ENCODE measurements around the gene SAMD4A.

Gene SAMD4A

DNA sequence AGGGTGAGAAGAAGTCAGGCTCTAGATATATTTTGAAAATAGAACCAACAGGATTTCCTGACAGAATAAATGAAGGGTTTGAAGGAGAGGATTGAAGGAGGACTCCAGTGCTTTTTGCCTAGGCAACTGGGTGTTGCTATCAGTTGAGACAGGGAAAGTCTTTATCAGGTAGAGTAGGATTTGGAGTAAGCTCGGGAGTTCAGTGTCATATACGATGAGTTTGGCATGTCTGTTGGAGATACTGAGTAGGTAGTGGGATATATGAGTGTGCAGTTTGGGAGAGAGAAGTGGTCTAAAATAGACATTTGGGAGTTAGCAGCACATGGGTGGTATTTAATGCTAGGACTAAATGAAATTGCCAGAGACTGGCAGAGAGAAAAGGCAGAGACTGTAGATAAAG is 141.2 kb downstream of the SAMD4A start:
- no peak for DNase-seq

DNA sequence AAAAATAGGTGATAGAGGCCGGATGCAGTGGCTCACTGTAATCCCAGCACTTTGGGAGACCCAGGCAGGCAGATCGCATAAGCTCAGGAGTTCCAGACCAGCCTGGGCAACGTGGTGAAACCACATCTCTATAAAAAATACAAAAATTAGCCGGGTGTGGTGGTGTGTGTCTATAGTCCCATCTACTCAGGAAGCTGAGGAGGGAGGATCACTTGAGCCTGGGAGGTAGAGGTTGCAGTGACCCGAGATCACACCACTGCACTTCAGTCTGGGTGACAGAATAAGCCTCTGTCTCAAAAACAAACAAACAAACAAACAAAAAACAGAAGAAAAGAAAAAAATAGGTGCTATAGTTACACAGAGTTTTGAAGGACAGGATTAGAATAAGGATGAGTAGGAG is 142.1 kb downstream of the SAMD4A start:
- no peak for DNase-seq

DNA sequence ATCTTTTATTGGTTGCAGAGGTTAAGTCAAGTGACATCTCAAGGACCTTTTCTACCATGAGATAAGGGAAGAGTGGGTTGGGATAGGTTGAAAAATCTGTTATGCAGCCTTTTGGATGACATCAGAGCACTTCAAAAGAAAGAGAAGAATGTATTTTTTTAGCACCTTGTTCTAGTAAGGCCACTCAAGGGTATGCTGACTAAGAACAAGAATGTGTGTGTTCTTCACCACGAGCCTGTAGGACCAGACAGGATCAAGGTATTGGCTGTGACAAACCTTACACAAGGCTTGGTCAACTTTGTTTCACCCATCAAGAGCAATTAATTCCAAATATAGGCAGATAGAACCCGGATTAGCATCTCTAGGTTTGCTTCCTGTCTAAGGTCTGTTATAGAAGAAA is 142.5 kb downstream of the SAMD4A start:
- no peak for DNase-seq

DNA sequence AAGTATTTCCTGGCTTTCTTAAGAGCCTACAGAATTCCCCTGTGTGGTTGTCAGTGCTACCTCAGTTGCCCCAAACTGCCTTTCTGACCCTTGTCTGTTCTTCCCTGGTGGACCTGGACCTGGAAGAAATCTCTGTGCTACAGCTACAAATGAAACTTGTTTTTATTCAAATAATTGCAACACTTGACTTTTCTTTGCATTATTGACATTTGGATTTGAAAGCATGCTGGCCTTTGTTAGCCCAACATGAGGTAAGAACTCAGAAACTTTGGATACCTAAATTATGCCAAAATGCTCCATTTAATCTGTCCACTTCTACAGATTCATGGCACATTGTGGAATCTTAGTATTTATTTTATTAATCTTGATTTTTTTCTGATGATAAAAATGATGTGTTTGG is 142.9 kb downstream of the SAMD4A start:
- DNase-seq, result no peak

DNA sequence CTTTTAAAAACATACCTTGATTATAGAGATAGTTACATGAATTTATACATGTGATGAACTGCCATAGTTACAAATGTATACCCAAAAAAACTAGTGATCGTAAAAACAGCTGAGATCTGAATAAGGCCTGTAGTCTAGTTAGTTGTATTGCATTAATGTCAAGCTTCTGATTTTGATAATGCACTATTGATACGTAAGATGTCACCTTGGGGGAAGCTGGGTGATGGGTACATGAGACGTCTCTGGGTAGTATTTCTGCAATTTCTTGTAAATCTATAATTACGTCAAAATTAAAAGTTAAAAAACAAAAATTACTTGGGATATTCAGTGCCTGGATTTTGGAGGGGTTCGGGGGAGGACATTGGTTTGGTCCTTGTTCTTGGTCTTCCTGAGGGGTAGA is 144.4 kb downstream of the SAMD4A start:
- DNase-seq, result no peak

DNA sequence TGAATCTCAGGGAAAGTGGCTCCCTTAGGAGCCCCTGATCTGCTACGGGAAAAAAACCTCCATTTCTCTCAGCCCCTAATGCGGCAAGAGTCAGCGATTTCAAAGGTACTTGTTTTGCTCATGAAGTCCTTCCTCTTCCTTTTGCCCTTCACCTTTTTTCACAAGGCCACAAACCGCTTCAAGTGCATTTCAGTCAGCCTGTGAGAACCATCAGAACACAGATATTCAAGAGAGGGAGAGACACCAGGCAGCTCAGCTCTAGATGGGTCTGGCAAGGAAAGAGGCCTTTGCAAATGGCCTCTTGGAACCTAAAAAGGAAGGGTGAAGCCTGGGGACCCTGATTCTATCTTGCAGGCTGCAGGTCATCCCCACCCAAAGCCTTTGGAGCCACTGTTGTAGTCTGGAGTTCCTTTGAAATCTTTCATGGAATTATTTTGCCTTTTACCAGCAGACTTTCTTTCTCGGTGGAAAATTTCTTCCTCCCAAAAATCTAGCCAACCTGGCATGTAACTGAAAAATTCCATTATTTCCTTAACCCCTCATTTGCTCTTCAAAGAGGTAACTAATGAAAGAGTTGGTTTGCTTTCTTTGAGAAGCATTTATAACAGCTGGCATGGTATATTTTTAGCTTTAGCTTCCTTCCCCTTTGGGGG is 145.0 kb downstream of the SAMD4A start:
- no peak for DNase-seq

DNA sequence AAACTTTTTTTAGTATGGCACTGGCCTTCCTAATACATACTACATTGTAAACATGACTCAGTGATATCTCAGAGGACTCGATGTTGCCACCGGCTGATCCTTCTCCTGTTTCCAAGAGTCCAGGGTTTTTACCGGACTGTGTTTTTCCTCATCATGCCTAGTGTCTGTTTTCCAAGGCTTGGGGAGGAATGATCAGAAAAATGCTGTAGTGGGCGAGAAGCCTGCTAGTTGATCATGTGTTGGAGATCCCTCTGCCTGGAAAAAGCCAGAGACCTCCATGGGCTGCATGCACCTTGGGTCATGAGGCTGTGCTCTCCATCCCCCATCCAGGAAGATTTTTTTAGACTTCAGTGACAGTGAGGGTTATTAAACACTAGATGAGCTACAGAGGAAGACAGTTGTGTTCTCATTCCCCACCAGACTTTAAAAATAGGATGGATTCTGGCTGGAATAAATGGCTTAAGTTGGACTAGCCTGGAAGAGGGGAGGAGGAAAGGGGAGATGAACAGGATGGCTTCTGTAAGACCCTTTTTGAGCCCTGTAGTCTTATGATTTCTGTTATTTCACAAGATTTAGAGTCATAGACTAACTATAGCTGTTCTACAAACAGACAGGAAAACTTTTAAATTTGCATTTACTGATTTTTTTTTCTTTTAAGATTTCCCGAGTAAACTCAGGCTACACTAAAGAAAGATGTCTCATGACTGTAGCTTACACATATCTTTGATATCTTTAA is 145.7 kb downstream of the SAMD4A start:
- DNase-seq, result peak; percentile 47

DNA sequence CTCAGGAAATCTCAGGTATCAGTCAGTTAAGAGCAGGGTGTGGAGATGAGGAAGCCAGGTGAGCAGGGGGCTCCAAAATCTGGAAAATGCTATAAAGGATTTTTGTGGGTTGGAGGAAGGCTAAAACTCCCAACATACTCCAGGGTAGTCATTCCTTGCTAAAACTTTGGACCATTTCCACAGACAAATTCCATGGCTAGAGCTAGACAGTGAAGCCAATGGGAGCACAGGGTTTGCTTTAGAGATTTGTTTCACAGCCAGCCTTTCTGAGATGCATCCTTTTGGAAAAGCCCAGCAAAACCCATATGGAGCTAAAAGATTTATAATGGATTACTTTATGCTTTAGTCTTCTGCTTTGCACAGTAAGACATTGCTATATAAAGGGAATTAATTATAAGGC is 146.5 kb downstream of the SAMD4A start:
- DNase-seq, result no peak

DNA sequence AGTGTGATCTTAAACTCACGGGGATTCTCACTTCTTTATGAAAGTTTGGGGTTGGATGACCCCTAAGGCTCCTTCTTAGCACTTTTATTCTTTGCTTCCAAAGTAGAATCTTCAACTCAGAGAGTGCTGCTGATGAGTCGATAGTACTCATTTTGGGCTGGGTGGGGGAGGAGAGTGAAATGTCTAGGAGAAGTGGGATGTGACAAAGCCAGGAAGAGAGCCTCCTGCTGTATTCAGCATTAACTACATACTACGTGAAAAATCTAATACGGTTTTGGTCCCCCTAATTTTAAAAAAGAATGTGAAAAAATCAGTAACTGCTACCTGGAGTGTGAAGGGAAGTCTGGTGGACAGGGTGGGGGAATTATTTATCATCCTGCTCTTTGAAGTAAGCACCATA is 148.3 kb downstream of the SAMD4A start:
- DNase-seq, result no peak

DNA sequence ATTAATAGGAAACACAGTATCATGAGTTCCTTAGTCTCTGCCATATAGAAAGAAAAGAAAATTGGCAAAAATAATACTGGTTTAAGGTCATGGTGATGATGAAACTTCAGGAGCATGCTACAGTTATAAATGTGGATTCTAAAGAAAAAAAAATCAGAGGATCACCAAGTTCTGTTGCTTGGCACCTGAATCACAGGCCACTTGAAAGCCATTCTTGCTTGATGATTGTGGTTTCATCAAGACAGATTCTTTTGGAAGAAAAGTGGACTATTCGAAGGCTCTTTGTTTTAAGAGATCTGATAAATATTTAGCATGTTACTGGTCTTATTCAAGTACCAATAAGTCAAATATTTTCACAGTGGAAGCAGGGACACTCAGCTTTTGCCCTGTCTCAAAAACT is 148.9 kb downstream of the SAMD4A start:
- no peak for DNase-seq

DNA sequence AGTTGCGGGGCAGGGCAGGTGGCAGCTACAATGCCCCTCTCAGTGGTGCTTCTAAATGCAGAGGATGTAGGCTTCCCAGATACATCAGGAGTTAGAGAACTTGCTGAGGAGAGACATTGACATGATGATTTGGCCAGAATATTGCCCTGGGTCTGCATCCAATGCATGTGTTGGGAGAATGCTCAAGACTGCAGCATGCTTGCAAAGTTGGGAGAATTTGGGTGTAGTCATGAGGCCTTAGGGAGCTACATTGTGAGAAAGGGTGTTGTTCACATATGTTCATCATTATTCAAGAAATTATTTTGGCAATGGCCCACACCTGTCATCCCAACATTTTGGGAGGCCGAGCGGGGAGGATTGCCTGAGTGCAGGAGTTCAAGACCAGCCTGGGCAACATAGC is 149.9 kb downstream of the SAMD4A start:
- DNase-seq, result no peak

DNA sequence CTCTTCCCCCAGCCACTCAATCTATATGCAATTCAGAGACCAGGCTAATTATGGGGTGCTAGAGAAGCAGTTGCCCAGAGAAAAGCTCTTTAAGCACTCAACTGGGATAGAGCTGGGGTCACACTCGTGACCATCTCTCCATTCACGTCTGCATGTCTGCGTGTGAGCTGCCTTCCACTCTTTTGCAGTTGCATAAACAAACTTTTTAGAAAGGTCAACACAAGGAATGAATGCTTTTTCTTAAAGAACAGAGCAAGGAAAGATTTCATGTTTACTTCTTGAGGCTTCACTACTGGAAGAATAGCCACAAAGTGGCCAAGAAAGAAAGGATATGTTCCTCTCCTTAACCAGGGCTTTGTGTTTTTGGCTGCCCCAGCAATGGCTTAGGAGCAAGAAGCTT is 151.1 kb downstream of the SAMD4A start:
- no peak for DNase-seq

DNA sequence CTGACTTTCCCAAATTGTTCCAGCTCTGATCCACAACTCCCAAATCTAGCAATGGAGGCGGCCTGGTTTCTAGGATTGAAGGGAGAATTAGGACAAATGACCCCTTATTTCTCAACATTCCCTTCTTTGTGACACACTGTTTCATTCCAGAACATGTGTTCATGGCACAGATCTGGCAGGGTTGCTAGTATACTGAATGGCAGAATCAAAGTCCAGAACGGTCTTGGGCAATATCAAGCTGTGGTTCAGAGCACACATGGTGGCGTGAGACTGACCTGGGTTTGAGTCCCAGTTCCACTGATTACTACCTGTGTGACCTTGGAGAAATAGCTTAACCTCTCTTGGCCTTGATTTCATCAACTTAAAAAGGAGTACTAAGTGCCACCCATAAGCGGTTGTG is 152.5 kb downstream of the SAMD4A start:
- DNase-seq, result no peak

DNA sequence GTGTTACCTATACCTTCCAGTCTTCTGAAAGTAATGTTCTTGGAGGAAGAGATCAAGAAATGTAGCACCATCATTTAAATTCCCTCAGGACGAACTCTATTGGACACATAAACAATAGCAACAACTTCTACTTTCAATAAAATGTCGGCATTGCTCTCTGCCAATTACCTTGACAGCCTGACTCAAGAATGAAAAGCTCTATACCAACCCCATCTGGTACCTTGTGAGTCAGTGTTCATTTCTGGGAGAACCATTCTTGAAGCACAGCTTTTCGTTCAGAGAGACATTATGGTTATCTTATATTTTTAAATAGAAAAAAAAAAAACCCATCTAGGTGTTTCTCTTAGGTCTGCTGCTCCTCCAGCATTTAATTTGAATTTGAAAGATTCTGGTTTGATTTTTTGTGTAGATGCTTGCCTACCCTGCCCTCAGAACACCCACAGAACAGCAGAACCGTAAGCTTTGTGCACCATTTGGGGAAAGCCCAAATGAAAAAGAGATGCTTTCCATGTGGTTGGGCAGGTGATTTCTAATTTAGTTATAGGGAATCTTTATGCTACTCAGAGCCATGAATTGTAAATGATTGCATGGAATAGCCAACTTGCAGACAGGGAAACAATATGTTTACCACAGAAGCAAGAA is 156.0 kb downstream of the SAMD4A start:
- DNase-seq, result no peak

DNA sequence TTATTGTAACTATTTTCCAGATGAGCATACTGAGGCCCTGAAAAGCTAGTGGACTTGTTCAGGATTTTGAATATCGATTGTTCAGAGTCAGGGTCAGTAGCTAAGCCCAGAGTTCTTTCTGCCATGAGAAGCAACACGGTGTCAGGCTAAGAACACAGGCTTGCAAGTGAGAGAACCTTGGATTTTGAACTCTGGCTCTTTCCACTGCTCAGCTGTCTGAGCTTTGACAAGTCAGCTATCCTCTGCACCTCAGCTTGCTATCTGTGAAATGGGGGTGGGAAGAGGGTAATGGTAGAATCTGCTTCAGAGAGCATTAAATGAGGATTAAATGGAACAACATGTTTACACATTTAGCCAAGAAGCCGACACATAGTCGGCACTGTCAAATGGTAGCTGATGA is 157.2 kb downstream of the SAMD4A start:
- no peak for DNase-seq

DNA sequence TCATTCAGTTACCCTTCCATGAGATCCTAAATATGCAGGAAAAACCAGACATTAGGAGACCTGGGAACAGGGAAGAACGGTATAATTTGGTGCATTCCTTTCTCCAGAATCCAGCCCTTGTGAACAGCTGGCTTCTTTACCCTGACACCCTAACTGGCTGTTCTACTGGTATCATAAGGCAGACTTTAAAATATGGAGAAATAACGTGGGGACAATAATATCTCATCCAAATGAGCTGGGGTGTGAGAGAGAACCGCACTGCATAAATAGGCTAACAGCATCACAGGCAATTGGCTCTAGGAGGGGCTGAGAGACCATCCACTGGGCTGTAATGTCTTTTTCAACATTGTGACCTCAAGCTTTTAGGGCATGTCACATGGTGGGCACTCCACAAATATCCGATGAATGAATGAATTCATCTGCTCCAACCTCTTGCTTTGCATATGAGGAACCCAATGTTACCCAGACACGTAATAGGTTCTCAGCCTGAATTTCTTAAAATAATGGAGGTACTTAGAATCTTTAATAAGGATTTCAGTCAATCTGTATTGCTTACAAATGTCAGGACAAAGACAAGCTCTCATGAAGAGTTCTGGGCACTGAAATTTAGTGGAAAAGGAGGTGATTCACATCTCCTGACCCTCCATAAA is 157.9 kb downstream of the SAMD4A start:
- no peak for DNase-seq

DNA sequence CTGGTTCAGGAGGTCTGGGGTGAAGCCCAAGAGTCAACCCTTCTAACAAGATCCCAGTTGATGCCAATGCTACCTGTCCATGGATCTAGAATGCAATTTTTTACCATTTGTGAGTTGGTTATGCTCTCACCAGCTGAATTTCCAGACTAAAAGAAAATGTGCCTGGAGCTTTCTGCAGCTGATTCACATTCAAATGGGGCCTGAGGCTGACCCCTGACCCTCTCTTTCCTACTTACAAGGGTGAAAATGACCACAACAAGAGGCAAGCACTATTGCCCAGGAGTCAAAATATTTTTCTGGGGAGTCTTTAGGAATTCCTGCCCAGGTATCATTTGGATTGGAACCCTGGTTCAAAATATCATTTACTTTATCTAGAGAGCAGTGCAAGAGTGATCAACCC is 159.1 kb downstream of the SAMD4A start:
- DNase-seq, result no peak

DNA sequence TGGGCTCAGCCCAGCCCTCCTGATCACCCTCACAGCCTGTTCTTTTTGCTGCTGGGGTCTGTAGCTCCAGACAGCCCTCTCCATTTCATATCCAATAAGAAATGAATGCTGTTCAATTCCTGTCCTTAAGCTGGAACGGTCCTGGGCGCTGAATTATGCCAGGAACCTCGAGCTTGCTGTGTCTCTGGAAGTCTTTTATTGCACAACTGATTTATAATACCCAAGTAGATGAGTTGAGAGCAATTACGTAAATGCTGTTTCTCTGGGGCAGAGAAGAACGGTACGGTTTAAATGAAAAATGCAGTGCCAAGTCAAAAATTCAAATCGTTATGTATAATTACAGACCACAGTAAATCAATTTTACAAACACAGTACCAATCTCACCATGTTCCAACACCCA is 161.0 kb downstream of the SAMD4A start:
- no peak for DNase-seq

DNA sequence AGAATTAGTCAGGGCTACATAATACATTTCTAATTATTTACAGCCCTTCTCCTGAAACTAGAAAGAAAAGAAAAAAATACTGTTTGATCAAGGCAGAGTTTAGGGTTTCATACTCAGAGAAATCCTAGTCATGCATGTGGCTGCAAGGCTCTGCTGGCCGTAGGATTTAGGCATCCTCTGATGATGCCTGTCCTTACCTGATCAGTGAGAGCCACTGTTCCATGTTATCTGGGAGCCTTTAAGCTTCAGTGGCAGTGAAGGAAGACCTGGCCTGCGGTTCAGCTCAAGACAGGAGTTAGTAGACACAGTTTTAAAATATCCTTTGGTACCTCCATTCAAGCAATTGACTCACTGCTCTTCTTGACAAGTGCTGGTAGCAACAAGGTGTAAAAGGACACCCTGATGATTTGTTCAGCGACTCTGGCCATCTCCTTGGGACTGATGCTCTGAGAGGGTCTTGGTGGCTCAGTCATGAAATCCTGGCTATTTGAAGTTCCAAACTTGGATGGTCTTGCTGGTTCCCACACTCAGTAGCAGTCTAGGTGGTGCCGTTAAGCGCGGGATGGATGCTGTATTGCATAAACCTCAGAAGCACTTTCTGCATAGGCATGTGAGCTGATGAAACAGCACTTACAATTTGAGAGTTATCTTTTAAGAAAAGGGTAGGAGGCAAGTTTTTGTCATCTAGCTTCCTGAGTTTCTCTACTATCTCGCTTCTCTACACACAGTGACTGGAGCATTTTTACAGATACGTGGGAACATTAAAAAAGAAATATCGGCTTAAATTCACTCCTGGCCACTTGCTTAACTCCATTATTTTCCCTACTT is 162.0 kb downstream of the SAMD4A start:
- DNase-seq, result no peak

DNA sequence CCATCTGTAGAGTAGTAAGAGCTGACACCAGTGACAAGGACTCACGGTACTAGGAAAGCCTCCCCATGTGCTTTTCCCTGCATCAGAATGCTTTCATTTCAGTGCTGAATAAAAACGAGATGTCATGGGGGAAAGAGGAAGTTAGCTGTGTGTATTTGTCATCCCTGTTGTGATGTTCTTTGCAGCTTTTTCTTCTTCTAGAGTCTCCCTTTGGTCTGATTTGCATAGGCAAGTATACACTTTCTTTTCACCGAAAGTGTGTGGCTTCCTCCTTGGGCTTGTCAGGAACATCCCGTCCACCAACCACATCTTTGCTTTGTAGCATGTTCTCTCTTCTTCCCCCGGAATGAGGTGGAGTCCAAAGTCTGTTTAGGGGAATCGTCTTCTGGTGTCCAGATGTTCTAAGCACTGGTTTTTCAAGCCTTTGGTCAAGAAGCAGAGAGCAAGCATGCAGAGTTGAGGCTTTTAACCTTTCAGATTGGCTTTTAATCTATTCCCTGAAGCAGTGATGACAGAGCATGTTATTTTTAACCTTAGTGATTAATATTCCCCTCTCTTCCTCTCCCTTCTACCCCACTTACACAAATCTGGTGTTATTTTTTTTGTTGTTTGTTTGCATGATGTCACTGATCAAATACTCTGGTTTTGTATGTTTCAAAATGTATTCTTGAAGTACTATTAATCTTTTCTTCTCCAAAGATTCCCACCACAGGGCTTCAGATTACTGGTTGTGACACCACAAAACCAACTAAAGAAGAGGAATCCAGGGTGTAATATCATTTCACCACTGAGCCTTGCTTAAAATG is 163.4 kb downstream of the SAMD4A start:
- no peak for DNase-seq

DNA sequence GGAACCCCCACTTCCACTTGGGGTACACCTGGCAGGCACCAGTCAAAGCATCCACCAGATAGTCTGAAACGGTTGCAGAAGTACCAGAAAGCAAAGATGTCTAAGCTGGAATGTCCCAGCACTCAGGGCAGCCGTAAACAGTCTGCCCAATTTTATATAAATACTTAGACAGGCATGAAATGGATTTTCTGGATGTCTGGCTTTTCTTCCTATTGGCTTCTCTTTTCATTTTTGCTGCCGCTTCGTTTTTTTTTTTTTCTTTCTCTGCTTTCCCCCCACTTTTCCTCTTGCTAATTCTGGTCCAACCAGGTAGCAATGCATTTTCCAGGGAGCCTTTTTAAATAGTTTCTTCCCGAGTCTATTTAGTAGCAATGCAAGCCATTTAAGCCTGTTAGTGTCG is 168.0 kb downstream of the SAMD4A start:
- DNase-seq, result no peak

DNA sequence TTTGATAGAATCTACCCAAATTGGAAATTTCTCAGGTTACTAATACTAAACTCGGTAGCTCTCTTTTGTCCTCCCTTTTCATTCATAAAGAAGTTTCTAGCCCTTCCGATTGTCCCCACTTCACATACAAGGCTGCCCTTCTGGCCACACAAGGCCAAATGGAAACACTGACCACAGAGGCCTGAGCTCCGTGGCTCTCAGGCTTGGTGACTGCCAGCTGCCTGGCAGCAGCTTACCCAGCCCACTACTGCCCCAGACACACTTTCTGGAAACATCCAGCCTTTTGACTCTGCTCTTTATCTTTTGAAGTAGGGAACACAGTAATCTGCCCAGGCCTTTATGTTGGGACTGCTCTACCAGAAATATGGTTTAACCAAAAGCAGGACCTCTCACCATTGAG is 168.5 kb downstream of the SAMD4A start:
- no peak for DNase-seq
